Esophagus (tissue), 2 donors: ENCODE results near the gene SLC19A3. TPM values are rescaled to one million over a fixed set of nuclear protein-coding genes. Genes with fewer than 3 reads are reported as not detected.
"Not testable (repeated sequence)": the region's sequence is repeated elsewhere in the genome, so short reads cannot be mapped to it uniquely, and the experiment has no call there.

ENCODE experiments used
- H3K27ac ChIP-seq, 2 donors: one replicate each; pipeline ENCODE4 v1.5.1; 2013; ENCODE audit warnings: low read depth in 2 of 2, mild to moderate bottlenecking in 2 of 2, inconsistent platforms in 1 of 2, low read length in 1 of 2, moderate library complexity in 1 of 2
- H3K27me3 ChIP-seq, 2 donors: one replicate each; pipeline ENCODE4 v1.6.1; 2013; ENCODE audit warnings: low read length in 2 of 2, control low read depth in 1 of 2, mild to moderate bottlenecking in 1 of 2; ENCODE audit not compliant: insufficient read depth in 2 of 2, control insufficient read depth in 1 of 2
- H3K36me3 ChIP-seq, 2 donors: one replicate each; pipeline ENCODE4 v1.6.1; 2013; ENCODE audit warnings: low read length in 1 of 2; ENCODE audit not compliant: control insufficient read depth in 2 of 2, insufficient read depth in 2 of 2
- H3K4me1 ChIP-seq, 2 donors: one replicate each; pipeline ENCODE4 v1.6.1; 2013; ENCODE audit warnings: low read length in 1 of 2; ENCODE audit not compliant: control insufficient read depth in 2 of 2, insufficient read depth in 2 of 2
- H3K4me3 ChIP-seq, 2 donors: one replicate each; pipeline ENCODE4 v1.5.1; 2013; ENCODE audit warnings: low read length in 2 of 2, mild to moderate bottlenecking in 2 of 2, low read depth in 1 of 2, moderate library complexity in 1 of 2
- H3K9me3 ChIP-seq, 2 donors: one replicate each; pipeline ENCODE4 v1.6.1; 2013; ENCODE audit warnings: mild to moderate bottlenecking in 2 of 2, low read depth in 1 of 2, low read length in 1 of 2, moderate library complexity in 1 of 2; ENCODE audit not compliant: control insufficient read depth in 2 of 2, insufficient read depth in 1 of 2
- WGBS, 2 donors: extraction: QIAGEN DNeasy Blood & Tissue Kit; methylation state at CpG; one replicate each; pipeline ENCODE4 v1.1.7; 2013; 5-methylcytosine and 5-hydroxymethylcytosine counted together
- polyA plus RNA-seq, 2 donors: library from polyadenylated mRNA; stranded (reverse); fragments of 200-250 nt; gene quantifications; one replicate each; pipeline ENCODE4 v1.2.3, GENCODE V29; 2013
- donor health status: healthy with polysubstance abuse.
- donor health status: Bipolar disorder and iron deficiency.

SLC19A3 gene
- polyA plus RNA-seq, 2 donors: 0.14 TPM

GRCh38 chr2:227706859-227707258 is 11.0 kb downstream of the SLC19A3 start:
- no peaks in the 10 kb centered on the region for H3K36me3 ChIP-seq
- no peak overlapping the region for H3K27ac ChIP-seq
- H3K27me3 ChIP-seq: no peaks in the 10 kb centered on the region
- H3K4me3 ChIP-seq: no peak overlapping the region
- 80 to 82% methylated on average over 4 of the region's 4 CpGs for WGBS, 2 donors
- no peaks in the 10 kb centered on the region for H3K9me3 ChIP-seq
- no peaks in the 10 kb centered on the region for H3K4me1 ChIP-seq

DNA sequence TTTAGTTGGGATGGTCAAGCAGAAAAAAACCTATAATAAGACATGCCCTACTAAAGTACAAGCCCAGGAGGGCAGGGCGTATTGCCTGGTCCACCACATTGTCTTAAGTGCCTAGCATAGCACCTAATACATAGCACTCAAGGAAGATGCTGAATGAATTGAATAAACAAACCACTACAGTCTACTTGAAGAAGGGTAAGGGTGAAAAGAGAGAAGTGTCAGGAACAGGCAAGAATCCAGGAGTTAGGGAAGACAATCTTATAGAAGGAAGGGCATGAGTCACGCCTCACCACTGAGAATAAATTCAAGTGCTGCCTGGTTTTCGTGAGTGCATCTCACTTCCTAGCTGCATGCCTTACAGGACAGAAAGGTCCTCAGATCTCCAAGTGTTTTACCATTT is 13.9 kb downstream of the SLC19A3 start:
- Histone ChIP-seq H3K9me3 (no peaks in the 10 kb centered on the region), H3K27ac (no peak overlapping the region), H3K36me3 (no peaks in the 10 kb centered on the region), H3K27me3 (no peaks in the 10 kb centered on the region), H3K4me3 (no peak overlapping the region), H3K4me1 (no peaks in the 10 kb centered on the region)
- WGBS, 2 donors: 65 to 67% methylated on average over 3 of the region's 3 CpGs

- Histone ChIP-seq H3K4me1 (no peaks in the 10 kb centered on the region), H3K27ac (no peak overlapping the region), H3K4me3 (no peak overlapping the region), H3K9me3 (no peaks in the 10 kb centered on the region), H3K36me3 (no peaks in the 10 kb centered on the region), H3K27me3 (no peaks in the 10 kb centered on the region)
- 25 to 28% methylated on average over 4 of the region's 4 CpGs for WGBS, 2 donors
Measured at GRCh38 chr2:227703280-227703732, 14.5 kb downstream of the SLC19A3 start.

DNA sequence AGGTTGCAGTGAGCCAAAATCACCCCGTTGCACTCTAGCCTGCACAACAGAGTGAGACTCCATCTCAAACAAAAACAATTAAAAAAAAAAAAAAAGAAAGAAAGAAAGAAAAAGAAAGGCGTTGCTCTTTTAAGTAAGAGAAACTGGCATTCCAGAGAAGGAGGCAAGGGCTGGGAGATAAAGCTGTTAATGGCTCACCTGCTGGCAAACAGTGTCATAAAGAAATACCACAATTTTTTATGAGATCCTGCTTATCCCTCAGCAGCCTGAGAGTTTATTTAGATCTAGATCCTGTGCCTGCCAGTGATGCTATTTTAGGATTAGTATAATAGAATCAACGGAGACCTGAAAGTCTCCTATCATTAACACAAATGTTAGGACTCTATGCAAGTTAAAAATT is 16.3 kb downstream of the SLC19A3 start:
- H3K4me1 ChIP-seq: no peaks in the 10 kb centered on the region
- H3K36me3 ChIP-seq: no peaks in the 10 kb centered on the region
- 59 to 77% methylated on average over 3 of the region's 3 CpGs for WGBS, 2 donors

GRCh38 chr2:227696990-227697679 is 20.7 kb downstream of the SLC19A3 start:
- Histone ChIP-seq H3K27ac (no peak overlapping the region), H3K36me3 (no peaks in the 10 kb centered on the region), H3K4me1 (no peaks in the 10 kb centered on the region), H3K9me3 (no peaks in the 10 kb centered on the region), H3K4me3 (no peak overlapping the region), H3K27me3 (no peaks in the 10 kb centered on the region)
- WGBS, 2 donors: 51 to 53% methylated on average over 2 of the region's 2 CpGs

More for the DNA sequence above, 16.3 kb downstream of the SLC19A3 start:
- Histone ChIP-seq H3K4me3 (no peak overlapping the region), H3K27ac (no peak overlapping the region), H3K9me3 (no peaks in the 10 kb centered on the region), H3K27me3 (no peaks in the 10 kb centered on the region)

- Histone ChIP-seq H3K9me3 (no peaks in the 10 kb centered on the region), H3K4me3 (no peak overlapping the region), H3K27me3 (no peaks in the 10 kb centered on the region), H3K27ac (no peak overlapping the region), H3K36me3 (no peaks in the 10 kb centered on the region), H3K4me1 (no peaks in the 10 kb centered on the region)
- 83 to 87% methylated on average over 3 of the region's 3 CpGs for WGBS, 2 donors
Measured at GRCh38 chr2:227687189-227687588, 30.6 kb downstream of the SLC19A3 start.

DNA sequence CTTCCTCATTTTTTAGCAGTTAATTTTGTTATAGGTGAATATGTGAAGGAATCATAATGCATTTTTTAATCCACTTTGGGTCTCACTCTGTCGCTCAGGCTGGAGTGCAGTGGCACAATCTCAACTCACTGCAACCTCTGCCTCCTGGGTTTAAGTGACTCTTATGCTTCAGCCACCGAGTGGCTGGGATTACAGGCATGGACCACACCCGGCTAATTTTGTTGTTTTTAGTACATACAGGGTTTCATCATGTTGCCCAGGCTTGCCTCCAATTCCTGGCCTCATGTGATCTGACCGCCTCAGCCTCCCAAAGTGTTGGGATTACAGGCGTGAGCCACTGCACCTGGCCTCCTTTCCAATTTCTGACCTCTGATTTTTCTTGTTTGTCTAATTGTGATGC is 33.6 kb downstream of the SLC19A3 start:
- Histone ChIP-seq H3K9me3 (no peaks in the 10 kb centered on the region), H3K27me3 (no peaks in the 10 kb centered on the region), H3K4me1 (no peaks in the 10 kb centered on the region), H3K4me3 (no peak overlapping the region), H3K27ac (no peak overlapping the region), H3K36me3 (no peaks in the 10 kb centered on the region)
- 67 to 73% methylated on average over 5 of the region's 5 CpGs for WGBS, 2 donors

DNA sequence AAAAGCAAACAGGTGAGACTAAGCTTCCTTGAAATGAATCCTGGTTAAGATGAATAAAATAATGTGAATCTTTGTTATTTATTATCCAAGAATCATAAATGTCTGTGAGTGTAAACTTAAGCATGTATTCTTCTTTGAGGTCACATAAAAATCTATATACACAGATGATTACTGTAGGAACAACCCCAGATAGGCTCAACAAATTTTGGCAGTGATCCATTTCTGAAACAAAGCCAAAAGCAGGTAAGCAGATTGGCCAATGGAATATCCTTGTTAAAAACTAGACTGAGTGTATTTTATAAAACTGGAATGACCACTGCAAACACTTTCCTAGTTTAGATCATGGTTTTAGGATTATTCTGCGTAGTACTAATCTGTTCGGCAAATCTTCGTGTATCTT is 39.9 kb downstream of the SLC19A3 start:
- Histone ChIP-seq H3K4me3 (no peak overlapping the region), H3K27ac (no peak overlapping the region), H3K4me1 (no peaks in the 10 kb centered on the region), H3K36me3 (no peaks in the 10 kb centered on the region), H3K27me3 (no peaks in the 10 kb centered on the region), H3K9me3 (no peaks in the 10 kb centered on the region)
- 77 to 91% methylated on average over 3 of the region's 3 CpGs for WGBS, 2 donors

DNA sequence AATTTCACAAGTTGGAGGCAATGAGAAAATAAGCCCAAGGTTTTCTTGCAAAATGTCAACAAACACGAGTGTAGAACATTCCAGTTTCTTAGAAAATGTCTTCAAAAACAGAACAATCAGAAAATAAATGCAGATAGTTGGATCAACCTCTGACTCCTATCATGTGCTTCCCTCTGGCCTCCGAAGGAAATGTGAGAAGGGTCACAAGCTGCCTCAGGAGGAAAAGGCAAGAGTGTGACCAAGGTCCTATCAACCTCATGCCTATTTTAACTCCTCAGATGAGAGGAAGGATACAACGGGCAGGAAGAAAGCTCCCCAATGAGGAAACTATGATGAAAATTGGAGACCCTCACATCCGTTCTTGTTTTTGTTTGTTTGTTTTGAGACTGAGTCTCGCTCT is 43.3 kb downstream of the SLC19A3 start:
- 68 to 73% methylated on average over 5 of the region's 5 CpGs for WGBS, 2 donors
- Histone ChIP-seq H3K27me3 (no peaks in the 10 kb centered on the region), H3K9me3 (no peaks in the 10 kb centered on the region), H3K36me3 (no peaks in the 10 kb centered on the region), H3K4me1 (no peaks in the 10 kb centered on the region), H3K27ac (no peak overlapping the region), H3K4me3 (no peak overlapping the region)

- WGBS, 2 donors: 78 to 79% methylated on average over 5 of the region's 5 CpGs
- H3K36me3 ChIP-seq, H3K27ac ChIP-seq, H3K4me1 ChIP-seq, H3K4me3 ChIP-seq, H3K9me3 ChIP-seq, H3K27me3 ChIP-seq: not testable (repeated sequence)
Measured at GRCh38 chr2:227673620-227674019, 44.2 kb downstream of the SLC19A3 start.
